IMR-90 (cell line): ENCODE data around the gene OTOGL. TPM values are rescaled to one million over a fixed set of nuclear protein-coding genes. Genes with fewer than 3 reads are reported as not detected.
A peak's percentile ranks its signal among the peaks of the same experiment; 100 is the strongest.

Experiments used
- ATAC-seq: fragments of 200-7000 bp; cut with Tn5 transposase; 2 replicates; pipeline ENCODE4 v1.9.1; 2020; ENCODE audit warnings: low read depth, mild to moderate bottlenecking, moderate library complexity
- BruUV-seq: library from RNA; stranded (reverse); fragments of 400-500 nt; replicated peaks from 2 replicates; lab custom pipeline; 2021; lab: Mats Ljungman, UMichigan
- CTCF ChIA-PET: fragments of 300-600 bp; formaldehyde crosslinking; extraction: SDS; loops from one replicate; lab custom pipeline; 2021; ENCODE audit warnings: antibody characterized with exemption; lab: Yijun Ruan, JAX
- POLR2A ChIA-PET: fragments of 300-600 bp; sonication (Branson Sonifier 250); formaldehyde crosslinking; loops from one replicate; lab custom pipeline; 2022; ENCODE audit warnings: antibody characterized with exemption; ENCODE audit not compliant: unreplicated experiment; lab: Charles Lee
- DNase-seq: peaks from one replicate; pipeline ENCODE4 v3.0.0; 2013
- H2AFZ ChIP-seq: replicated peaks from 2 replicates; pipeline ENCODE3; 2013; ENCODE audit warnings: low read length, mild to moderate bottlenecking; ENCODE audit not compliant: poor library complexity
- H2AK5ac ChIP-seq: 2 replicates; pipeline ENCODE4 v1.6.1; 2013; ENCODE audit warnings: low read depth, low read length, inconsistent platforms
- H2AK9ac ChIP-seq: replicated peaks from 2 replicates; pipeline ENCODE3; 2013; ENCODE audit warnings: mild to moderate bottlenecking, low read depth, low read length, moderate library complexity; ENCODE audit not compliant: poor library complexity
- H2BK120ac ChIP-seq: 2 replicates; pipeline ENCODE4 v1.6.1; 2013; ENCODE audit warnings: low read depth, low read length, inconsistent platforms
- H2BK15ac ChIP-seq: 3 replicates; pipeline ENCODE4 v1.6.1; 2013; ENCODE audit warnings: low read depth, low read length, inconsistent platforms
- H2BK20ac ChIP-seq: 2 replicates; pipeline ENCODE4 v1.6.1; 2013; ENCODE audit warnings: low read depth, mild to moderate bottlenecking, inconsistent platforms, low read length, moderate library complexity
- H2BK5ac ChIP-seq: 2 replicates; pipeline ENCODE4 v1.6.1; 2013; ENCODE audit warnings: mild to moderate bottlenecking, low read depth, low read length, inconsistent platforms; ENCODE audit not compliant: poor library complexity, severe bottlenecking
- H3K14ac ChIP-seq: replicated peaks from 2 replicates; pipeline ENCODE4 v1.6.1; 2013; ENCODE audit warnings: low read depth, low read length, inconsistent platforms
- H3K18ac ChIP-seq: 2 replicates; pipeline ENCODE4 v1.6.1; 2013; ENCODE audit warnings: low read depth, low read length, control low read depth
- H3K23ac ChIP-seq: 2 replicates; pipeline ENCODE4 v1.6.1; 2013; ENCODE audit warnings: low read depth, low read length, inconsistent platforms
- H3K27ac ChIP-seq: 2 replicates; pipeline ENCODE4 v1.5.1; 2013; ENCODE audit warnings: mild to moderate bottlenecking, control low read depth, low read length; ENCODE audit not compliant: insufficient read depth
- H3K27me3 ChIP-seq: 2 replicates; pipeline ENCODE4 v1.6.1; 2013; ENCODE audit warnings: low read length; ENCODE audit not compliant: control insufficient read depth, insufficient read depth
- H3K36me3 ChIP-seq: 2 replicates; pipeline ENCODE4 v1.6.1; 2013; ENCODE audit warnings: low read length, mixed read lengths; ENCODE audit not compliant: control insufficient read depth, insufficient read depth
- H3K4ac ChIP-seq: 2 replicates; pipeline ENCODE4 v1.6.1; 2013; ENCODE audit warnings: low read depth, low read length, inconsistent platforms
- H3K4me1 ChIP-seq: 2 replicates; pipeline ENCODE4 v1.6.1; 2013; ENCODE audit warnings: low read length, mixed read lengths; ENCODE audit not compliant: control insufficient read depth, insufficient read depth
- H3K4me2 ChIP-seq: 2 replicates; pipeline ENCODE4 v1.6.1; 2013; ENCODE audit warnings: low read depth, mild to moderate bottlenecking, control low read depth, low read length, moderate library complexity
- H3K4me3 ChIP-seq: 2 replicates; pipeline ENCODE4 v1.5.1; 2013; ENCODE audit warnings: low read depth, mild to moderate bottlenecking, control low read depth, low read length, moderate library complexity; ENCODE audit not compliant: insufficient read depth
- H3K56ac ChIP-seq: 2 replicates; pipeline ENCODE4 v1.6.1; 2013; ENCODE audit warnings: low read length, inconsistent platforms; ENCODE audit not compliant: insufficient read depth; ENCODE audit errors: extremely low read depth
- H3K79me1 ChIP-seq, 2 experiments: 2 replicates each; pipeline ENCODE4 v1.6.1; 2013; ENCODE audit warnings: low read length in 2 of 2, inconsistent platforms in 1 of 2, low read depth in 1 of 2
- H3K9ac ChIP-seq: 2 replicates; pipeline ENCODE4 v1.6.1; 2013; ENCODE audit warnings: low read depth, low read length, control low read depth
- H3K9me1 ChIP-seq: 2 replicates; pipeline ENCODE4 v1.6.1; 2013; ENCODE audit warnings: low read length, inconsistent platforms; ENCODE audit not compliant: insufficient read depth
- H3K9me3 ChIP-seq: 2 replicates; pipeline ENCODE4 v1.6.1; 2013; ENCODE audit warnings: low read length; ENCODE audit not compliant: control insufficient read depth, insufficient read depth
- H4K20me1 ChIP-seq: 2 replicates; pipeline ENCODE4 v1.6.1; 2013; ENCODE audit warnings: low read length, inconsistent platforms; ENCODE audit not compliant: insufficient read depth
- H4K5ac ChIP-seq: 2 replicates; pipeline ENCODE4 v1.6.1; 2013; ENCODE audit warnings: mild to moderate bottlenecking, low read depth, low read length, control low read depth
- H4K8ac ChIP-seq, 2 experiments: 2 replicates each; pipeline ENCODE4 v1.6.1; 2013; ENCODE audit warnings: low read depth in 2 of 2, low read length in 2 of 2, control low read depth in 1 of 2, inconsistent platforms in 1 of 2
- H4K91ac ChIP-seq: 2 replicates; pipeline ENCODE4 v1.6.1; 2013; ENCODE audit warnings: low read depth, low read length, inconsistent platforms; ENCODE audit not compliant: insufficient read depth
- BHLHE40 ChIP-seq: fragments of 150-350 bp; IDR thresholded peaks from 2 replicates; pipeline ENCODE4 v1.6.1; 2016; ENCODE audit warnings: mild to moderate bottlenecking, low read depth, low read length
- CEBPB ChIP-seq: IDR thresholded peaks from 2 replicates; pipeline ENCODE4 v1.6.1; 2012; ENCODE audit warnings: low read depth, low read length, improper control_type of control experiment
- CHD1 ChIP-seq: IDR thresholded peaks from 2 replicates; pipeline ENCODE4 v1.6.1; 2012; ENCODE audit warnings: low read depth, low read length, improper control_type of control experiment
- ELK1 ChIP-seq: fragments of 150-350 bp; IDR thresholded peaks from 2 replicates; pipeline ENCODE4 v1.6.1; 2016; ENCODE audit warnings: low read depth, mild to moderate bottlenecking, low read length, moderate library complexity, borderline replicate concordance
- FOS ChIP-seq: fragments of 150-350 bp; IDR thresholded peaks from 2 replicates; pipeline ENCODE4 v1.6.1; 2016; ENCODE audit warnings: low read depth, low read length
- MAFK ChIP-seq: IDR thresholded peaks from 2 replicates; pipeline ENCODE4 v1.6.1; 2012; ENCODE audit warnings: low read depth, low read length, improper control_type of control experiment
- MAZ ChIP-seq: IDR thresholded peaks from 2 replicates; pipeline ENCODE4 v1.6.1; 2012; ENCODE audit warnings: low read depth, mild to moderate bottlenecking, low read length, improper control_type of control experiment, moderate library complexity, borderline replicate concordance
- MXI1 ChIP-seq: IDR thresholded peaks from 2 replicates; pipeline ENCODE4 v1.6.1; 2012; ENCODE audit warnings: low read depth, mild to moderate bottlenecking, low read length, moderate library complexity, borderline replicate concordance
- NFE2L2 ChIP-seq: fragments of 150-350 bp; IDR thresholded peaks from 2 replicates; pipeline ENCODE4 v1.6.1; 2016; ENCODE audit warnings: low read depth, mild to moderate bottlenecking, low read length
- POLR2A ChIP-seq: IDR thresholded peaks from 2 replicates; pipeline ENCODE4 v1.6.1; 2012; ENCODE audit warnings: mild to moderate bottlenecking, low read depth, low read length
- RAD21 ChIP-seq: IDR thresholded peaks from 2 replicates; pipeline ENCODE4 v1.6.1; 2012; ENCODE audit warnings: low read length, improper control_type of control experiment
- RCOR1 ChIP-seq: IDR thresholded peaks from 2 replicates; pipeline ENCODE4 v1.6.1; 2012; ENCODE audit warnings: mild to moderate bottlenecking, low read length, improper control_type of control experiment; ENCODE audit not compliant: insufficient replicate concordance
- RFX5 ChIP-seq: IDR thresholded peaks from 2 replicates; pipeline ENCODE4 v1.8.0; 2012; ENCODE audit warnings: low read depth, mild to moderate bottlenecking, low read length, moderate library complexity
- SMC3 ChIP-seq: fragments of 150-350 bp; IDR thresholded peaks from 2 replicates; pipeline ENCODE4 v1.6.1; 2016; ENCODE audit warnings: low read depth, mild to moderate bottlenecking, antibody characterized with exemption, low read length, moderate library complexity
- USF2 ChIP-seq: fragments of 150-350 bp; IDR thresholded peaks from 2 replicates; pipeline ENCODE4 v1.6.1; 2017; ENCODE audit warnings: mild to moderate bottlenecking, antibody characterized with exemption, low read length, low read depth
- dilution Hi-C: fragments of 300-500 bp; cut with HindIII; formaldehyde crosslinking; loops from one replicate; pipeline ENCODE4 v1.14.3; 2018; ENCODE audit warnings: low sequenced_read_pairs; ENCODE audit not compliant: unreplicated experiment
- in situ Hi-C: fragments of 300-500 bp; cut with MboI; formaldehyde crosslinking; loops from 3 replicates; pipeline ENCODE4 v1.14.3; 2019; ENCODE audit warnings: low sequenced_read_pairs, inconsistent platforms, mixed read lengths
- intact Hi-C: fragments of 100-400 bp; cut with micrococcal nuclease; formaldehyde crosslinking; loops from 2 replicates; pipeline ENCODE4 v1.10.0; 2022
- polyA plus RNA-seq, 3 experiments: library from polyadenylated mRNA; depleted of rRNA; stranded (reverse); fragments of >200 nt; gene quantifications; 2 replicates each; pipeline ENCODE4 v1.2.3, GENCODE V29; 2012; ENCODE audit warnings: low replicate concordance in 1 of 3
- total RNA-seq: library from RNA; depleted of rRNA; stranded (reverse); fragments of >200 nt; gene quantifications from 2 replicates; pipeline ENCODE4 v1.2.3, GENCODE V29; 2012
- TF ChIP-seq, protein P1 (sequence below): conservative IDR thresholded peaks from 2 replicates; pipeline ENCODE4 v1.5.1; 2012; ENCODE audit warnings: mild to moderate bottlenecking, low read depth, low read length, improper control_type of control experiment

OTOGL gene
- total and polyA plus RNA-seq, 2 of the 4 experiments (the other 2 are of a cell fraction): 0.10 to 0.18 TPM

DNA sequence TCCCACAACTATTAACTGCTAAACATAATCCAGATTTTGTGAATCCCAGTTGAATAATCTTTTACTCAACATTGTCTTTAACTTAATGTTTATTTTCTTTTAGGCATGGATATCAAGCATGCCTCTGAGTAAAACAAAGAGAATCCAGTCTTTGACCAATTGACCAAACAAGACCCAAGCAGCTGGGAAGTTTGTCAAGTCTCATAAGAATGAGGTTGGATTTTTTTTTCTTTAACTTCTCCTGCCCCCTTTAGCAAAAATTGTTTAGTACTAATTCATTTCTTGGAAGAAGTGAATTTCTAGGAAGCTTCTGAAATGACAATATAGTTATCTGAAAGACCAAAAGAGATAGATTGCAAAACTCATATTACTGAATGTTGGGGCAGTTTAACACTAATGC is 89.9 kb downstream of the OTOGL start:
- intact Hi-C loops (loop anchor here (5.0 to 10.0 kb wide), 2 partner anchors 142 to 394 kb away; no protein-coding TSS in a partner anchor), in situ Hi-C loops (loop anchor here (5.0 to 10.0 kb wide), 4 partner anchors 254 to 782 kb away; partner anchors contain the start of gene PPP1R12A), dilution Hi-C loops (no loop called here)
- peak overlapping the region; percentile 84 for H2BK5ac ChIP-seq
- no peaks in the 10 kb centered on the region for H3K9me3 ChIP-seq
- H2BK120ac ChIP-seq: no peak overlapping the region
- H3K23ac ChIP-seq: no peak overlapping the region; the same call in 1 of the 2 replicates
- H3K79me1 ChIP-seq: peaks cover 0 to 11% of the 10 kb centered on the region in 2 experiments; a peak in 2 of 4 replicates
- BruUV-seq: no TSS peak
- peak; percentile 53 for ATAC-seq
- H3K18ac ChIP-seq: peak overlapping the region; percentile 80; the same call in 1 of the 2 replicates
- H4K20me1 ChIP-seq: no peaks in the 10 kb centered on the region
- peak; percentile 93 for DNase-seq
- H2BK20ac ChIP-seq: no peak overlapping the region
- no peaks in the 10 kb centered on the region for H3K27me3 ChIP-seq
- H4K91ac ChIP-seq: peak overlapping the region; percentile 12; the same call in 1 of the 2 replicates
- H2AK9ac ChIP-seq: no peak overlapping the region
- H3K4me3 ChIP-seq: no peak overlapping the region
- H3K4me2 ChIP-seq: peak overlapping the region; percentile 58; the same call in 1 of the 2 replicates
- no peak overlapping the region for H3K9ac ChIP-seq
- H2AFZ ChIP-seq: no peak overlapping the region
- no peak overlapping the region for H2AK5ac ChIP-seq
- no peak for TF ChIP-seq CHD1
- TF ChIP-seq FOS: no peak
- TF ChIP-seq MXI1: no peak
- no peak for TF ChIP-seq RFX5
- no peak for TF ChIP-seq USF2
- TF ChIP-seq POLR2A: no peak
- TF ChIP-seq MAFK: no peak
- 0 out of 2 replicates have a peak, but pooled peaks have one; percentile 11 for TF ChIP-seq SMC3
- TF ChIP-seq RCOR1: peak; percentile 9
- TF ChIP-seq CEBPB: no peak
- peak; percentile 36; the same call in 1 of the 2 replicates for TF ChIP-seq BHLHE40
- TF ChIP-seq NFE2L2: no peak
- TF ChIP-seq MAZ: no peak
- TF ChIP-seq ELK1: no peak
- TF ChIP-seq, protein P1, sequence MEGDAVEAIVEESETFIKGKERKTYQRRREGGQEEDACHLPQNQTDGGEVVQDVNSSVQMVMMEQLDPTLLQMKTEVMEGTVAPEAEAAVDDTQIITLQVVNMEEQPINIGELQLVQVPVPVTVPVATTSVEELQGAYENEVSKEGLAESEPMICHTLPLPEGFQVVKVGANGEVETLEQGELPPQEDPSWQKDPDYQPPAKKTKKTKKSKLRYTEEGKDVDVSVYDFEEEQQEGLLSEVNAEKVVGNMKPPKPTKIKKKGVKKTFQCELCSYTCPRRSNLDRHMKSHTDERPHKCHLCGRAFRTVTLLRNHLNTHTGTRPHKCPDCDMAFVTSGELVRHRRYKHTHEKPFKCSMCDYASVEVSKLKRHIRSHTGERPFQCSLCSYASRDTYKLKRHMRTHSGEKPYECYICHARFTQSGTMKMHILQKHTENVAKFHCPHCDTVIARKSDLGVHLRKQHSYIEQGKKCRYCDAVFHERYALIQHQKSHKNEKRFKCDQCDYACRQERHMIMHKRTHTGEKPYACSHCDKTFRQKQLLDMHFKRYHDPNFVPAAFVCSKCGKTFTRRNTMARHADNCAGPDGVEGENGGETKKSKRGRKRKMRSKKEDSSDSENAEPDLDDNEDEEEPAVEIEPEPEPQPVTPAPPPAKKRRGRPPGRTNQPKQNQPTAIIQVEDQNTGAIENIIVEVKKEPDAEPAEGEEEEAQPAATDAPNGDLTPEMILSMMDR: 0 out of 2 replicates have a peak, but pooled peaks have one; percentile 13
- TF ChIP-seq RAD21: peak; percentile 9; the same call in 1 of the 2 replicates
- H2BK15ac ChIP-seq: no peak overlapping the region; the same call in 2 of the 3 replicates
- H3K27ac ChIP-seq: no peak overlapping the region
- no peak overlapping the region for H3K56ac ChIP-seq
- H3K14ac ChIP-seq: no peak overlapping the region
- no peak overlapping the region for H4K5ac ChIP-seq
- peaks cover 18% of the 10 kb centered on the region for H3K4me1 ChIP-seq
- peak overlapping the region; percentile 65; the same call in 1 of the 2 replicates for H3K4ac ChIP-seq
- POLR2A ChIA-PET: no interaction called here
- CTCF ChIA-PET: interaction anchor here (0.7 kb wide), 1 partner anchor 302 kb away, joined by 3 read pairs; no protein-coding TSS in a partner anchor
- H4K8ac ChIP-seq: peak overlapping the region in 1 of 2 experiments; percentile 22; a peak in 1 of 4 replicates
- no peaks in the 10 kb centered on the region for H3K36me3 ChIP-seq
- peaks cover 11% of the 10 kb centered on the region for H3K9me1 ChIP-seq
